A549 (cell line): ENCODE results near the gene CLPSL2. TPM values are rescaled to one million over a fixed set of nuclear protein-coding genes. Genes with fewer than 3 reads are reported as not detected.
A peak's percentile ranks its signal among the peaks of the same experiment; 100 is the strongest.

Experiments
- ATAC-seq, 2 experiments: fragments of 200-7000 bp in 1 of 2; fragments of >200 bp in 1 of 2; cut with Nextera tagmentation in 1 of 2; cut with Tn5 transposase in 1 of 2; 3 replicates each; pipeline versions ENCODE4 v1.8.0 to v1.9.1; 2018 to 2020; ENCODE audit warnings: mild to moderate bottlenecking in 1 of 2, moderate library complexity in 1 of 2
- CTCF ChIA-PET: fragments of 300-600 bp; sonication (Branson Sonifier 250); formaldehyde crosslinking; extraction: SDS; loops from one replicate; lab custom pipeline; 2021; ENCODE audit warnings: antibody characterized with exemption, inconsistent platforms; lab: Yijun Ruan, JAX
- POLR2A ChIA-PET: fragments of 350-600 bp; formaldehyde crosslinking; extraction: SDS; loops from one replicate; lab custom pipeline; 2021; ENCODE audit warnings: antibody characterized with exemption, inconsistent platforms; lab: Yijun Ruan, JAX
- DNase-seq, 2 experiments: peaks; one replicate each; pipeline versions ENCODE4 v3.0.0 to v3.0.0-alpha.2; 2011 to 2016; ENCODE audit warnings: low read depth in 1 of 2, low spot score in 1 of 2
- FAIRE-seq: peaks from 2 replicates; lab custom pipeline; 2011; peaks lifted over from hg19 to GRCh38; lab: Jason Lieb, UNC
- H3K27ac ChIP-seq, 2 experiments: fragments of >200 bp; sonication (Bioruptor Twin); formaldehyde crosslinking; 3 replicates each; pipeline ENCODE4 v1.5.1; 2016 to 2017
- H3K4me1 ChIP-seq: fragments of >200 bp; sonication (Bioruptor Twin); formaldehyde crosslinking; 3 replicates; pipeline ENCODE4 v1.6.1; 2016
- H3K4me2 ChIP-seq: fragments of >200 bp; sonication (Bioruptor Twin); formaldehyde crosslinking; 3 replicates; pipeline ENCODE4 v1.6.1; 2016
- H3K4me3 ChIP-seq: fragments of >200 bp; sonication (Bioruptor Twin); formaldehyde crosslinking; 3 replicates; pipeline ENCODE4 v1.5.1; 2016
- H3K9me3 ChIP-seq: fragments of >200 bp; sonication (Bioruptor Twin); formaldehyde crosslinking; 3 replicates; pipeline ENCODE4 v1.6.1; 2016
- BHLHE40 ChIP-seq: IDR thresholded peaks from 2 replicates; pipeline ENCODE4 v1.6.1; 2012; ENCODE audit warnings: low read depth, low read length, inconsistent platforms
- CHD2 ChIP-seq: fragments of 150-350 bp; IDR thresholded peaks from 2 replicates; pipeline ENCODE4 v1.6.1; 2014; ENCODE audit warnings: low read length; ENCODE audit not compliant: partially characterized antibody
- CHD4 ChIP-seq: fragments of 200-600 bp; sonication (generic); IDR thresholded peaks from 2 replicates; pipeline ENCODE4 v1.6.1; 2016; ENCODE audit warnings: antibody characterized with exemption, mild to moderate bottlenecking, borderline replicate concordance
- EHF ChIP-seq: fragments of 250-450 bp; sonication (Bioruptor Pico); IDR thresholded peaks from 2 replicates; pipeline ENCODE4 v1.5.0; 2020; ENCODE audit warnings: mild to moderate bottlenecking
- EP300 ChIP-seq, 2 experiments: fragments of >200 bp; sonication (Bioruptor Twin); formaldehyde crosslinking; IDR thresholded peaks; 2 replicates in 1 of 2; 3 replicates in 1 of 2; pipeline ENCODE4 v1.6.1; 2016 to 2017
- FOSB ChIP-seq: fragments of 250-450 bp; sonication (Bioruptor Pico); IDR thresholded peaks from 2 replicates; pipeline ENCODE4 v1.5.0; 2020; ENCODE audit warnings: mild to moderate bottlenecking, moderate library complexity
- GATA3 ChIP-seq: IDR thresholded peaks from 2 replicates; pipeline ENCODE4 v1.6.1; 2012; ENCODE audit warnings: borderline replicate concordance
- HES2 ChIP-seq: fragments of >200 bp; sonication (Bioruptor Twin); formaldehyde crosslinking; IDR thresholded peaks from 2 replicates; pipeline ENCODE4 v1.6.1; 2016
- HEYL ChIP-seq: fragments of 250-450 bp; sonication (Bioruptor Pico); IDR thresholded peaks from 2 replicates; pipeline ENCODE4 v1.8.0; 2021; ENCODE audit warnings: mild to moderate bottlenecking, moderate library complexity
- HOXA7 ChIP-seq: fragments of 250-450 bp; sonication (Bioruptor Pico); IDR thresholded peaks from 2 replicates; pipeline ENCODE4 v1.5.0; 2020; ENCODE audit warnings: mild to moderate bottlenecking, moderate library complexity
- HOXB13 ChIP-seq: fragments of 250-450 bp; sonication (Bioruptor Pico); IDR thresholded peaks from 2 replicates; pipeline ENCODE4 v1.5.0; 2020; ENCODE audit warnings: low read depth, mild to moderate bottlenecking, moderate library complexity
- JUNB ChIP-seq: fragments of >200 bp; sonication (Bioruptor Twin); formaldehyde crosslinking; IDR thresholded peaks from 2 replicates; pipeline ENCODE4 v1.6.1; 2016
- KDM1A ChIP-seq: fragments of 200-600 bp; sonication (generic); IDR thresholded peaks from 2 replicates; pipeline ENCODE4 v1.6.1; 2016; ENCODE audit warnings: low read depth, mild to moderate bottlenecking
- KDM5A ChIP-seq: fragments of 200-600 bp; sonication (generic); IDR thresholded peaks from 2 replicates; pipeline ENCODE4 v1.6.1; 2016; ENCODE audit warnings: antibody characterized with exemption, mild to moderate bottlenecking
- MAFK ChIP-seq: fragments of 450-650 bp; IDR thresholded peaks from 2 replicates; pipeline ENCODE4 v1.6.1; 2014; ENCODE audit not compliant: partially characterized antibody
- MAX ChIP-seq: IDR thresholded peaks from 2 replicates; pipeline ENCODE4 v1.6.1; 2012
- NFE2L2 ChIP-seq: fragments of 150-350 bp; conservative IDR thresholded peaks from 2 replicates; pipeline ENCODE4 v1.6.1; 2014; ENCODE audit warnings: low read length
- NR3C1 ChIP-seq: fragments of >200 bp; sonication (Bioruptor Twin); formaldehyde crosslinking; IDR thresholded peaks from 3 replicates; pipeline ENCODE4 v1.6.1; 2017
- PBX3 ChIP-seq: IDR thresholded peaks from 2 replicates; pipeline ENCODE4 v1.6.1; 2012
- POLR2A ChIP-seq: IDR thresholded peaks from 2 replicates; pipeline ENCODE4 v1.6.1; 2012; ENCODE audit warnings: mild to moderate bottlenecking, low read length
- POLR2AphosphoS2 ChIP-seq: conservative IDR thresholded peaks from 2 replicates; pipeline ENCODE4 v1.6.1; 2012; ENCODE audit warnings: low read length, improper control_type of control experiment, inconsistent platforms
- RAD21 ChIP-seq, 2 experiments: fragments of >200 bp in 1 of 2; sonication (Bioruptor Twin) in 1 of 2; formaldehyde crosslinking in 1 of 2; IDR thresholded peaks in 1 of 2; conservative IDR thresholded peaks in 1 of 2; 2 replicates in 1 of 2; 3 replicates in 1 of 2; pipeline ENCODE4 v1.6.1; 2012 to 2018; ENCODE audit warnings: inconsistent platforms in 1 of 2
- RARB ChIP-seq: fragments of 250-450 bp; sonication (Bioruptor Pico); IDR thresholded peaks from 2 replicates; pipeline ENCODE4 v1.8.0; 2021; ENCODE audit warnings: mild to moderate bottlenecking, moderate library complexity
- SMC3 ChIP-seq: fragments of >200 bp; sonication (Bioruptor Twin); formaldehyde crosslinking; IDR thresholded peaks from 3 replicates; pipeline ENCODE4 v1.6.1; 2018; ENCODE audit warnings: inconsistent platforms
- TFCP2L1 ChIP-seq: fragments of 250-450 bp; sonication (Bioruptor Pico); IDR thresholded peaks from 2 replicates; pipeline ENCODE4 v1.5.0; 2021; ENCODE audit warnings: mild to moderate bottlenecking
- USF2 ChIP-seq: fragments of 450-650 bp; IDR thresholded peaks from 2 replicates; pipeline ENCODE4 v1.6.1; 2014; ENCODE audit warnings: antibody characterized with exemption
- ZC3H11A ChIP-seq: fragments of 450-650 bp; IDR thresholded peaks from 2 replicates; pipeline ENCODE4 v1.6.1; 2014; ENCODE audit warnings: antibody characterized with exemption, mild to moderate bottlenecking
- ZFP36 ChIP-seq: fragments of 450-650 bp; IDR thresholded peaks from 2 replicates; pipeline ENCODE4 v1.6.1; 2014; ENCODE audit warnings: borderline replicate concordance; ENCODE audit not compliant: partially characterized antibody
- ZNF302 ChIP-seq: fragments of 250-450 bp; sonication (Bioruptor Pico); IDR thresholded peaks from 2 replicates; pipeline ENCODE4 v1.9.0; 2021; ENCODE audit warnings: inconsistent platforms, mild to moderate bottlenecking, moderate library complexity
- WGBS: methylation state at CpG from one replicate; pipeline ENCODE4 v1.1.6; 2017; ENCODE audit errors: missing lambda C conversion rate; 5-methylcytosine and 5-hydroxymethylcytosine counted together
- polyA plus RNA-seq, 4 experiments: library from polyadenylated mRNA; depleted of rRNA in 3 of 4; stranded (reverse); fragments of >200 nt; fragmentation: RNase III in 1 of 4; extraction: RNeasy Plus Mini Kit Qiagen cat#74134 plus additional on column Dnase treatment in 1 of 4; gene quantifications; 2 replicates in 3 of 4; 3 replicates in 1 of 4; pipeline ENCODE4 v1.2.3, GENCODE V29; 2011 to 2017

Gene CLPSL2
- polyA plus RNA-seq, 2 of the 4 experiments (the other 2 are of a cell fraction) = 0.37 to 0.72 TPM

GRCh38 chr6:35730745-35731413 is 45.5 kb upstream of the CLPSL2 start:
- H3K4me2 ChIP-seq = peak overlapping the region; percentile 81
- no peak for TF ChIP-seq TFCP2L1 (CRISPR knock-in tag)
- TF ChIP-seq CHD2 = no peak
- TF ChIP-seq KDM1A = peak; percentile 57; the same call in 1 of the 2 replicates
- peak; percentile 36 for TF ChIP-seq ZFP36
- TF ChIP-seq BHLHE40 = no peak
- no peak for TF ChIP-seq ZC3H11A
- TF ChIP-seq HOXA7 (CRISPR knock-in tag) = no peak
- no peak for TF ChIP-seq SMC3
- TF ChIP-seq HOXB13 (CRISPR knock-in tag) = no peak
- no peak for TF ChIP-seq RAD21 (conservative IDR thresholded peaks at IDR 0.05 in 1 of 2, IDR thresholded peaks at IDR 0.05 in 1 of 2)
- no peak for TF ChIP-seq PBX3
- H3K4me3 ChIP-seq = peak overlapping the region; percentile 75
- WGBS = under 1% methylated on average over 12 of the region's 15 CpGs
- H3K27ac ChIP-seq = peak overlapping the region; percentile 98 to 99
- no peaks in the 10 kb centered on the region for H3K9me3 ChIP-seq
- CTCF ChIA-PET = interaction anchor here (4.2 kb wide), 1 partner anchor 147 kb away, joined by 18 read pairs; no protein-coding TSS in a partner anchor
- ATAC-seq (peak; percentile 1 to 22; a peak in 4 of 6 replicates), DNase-seq (peak in 1 of 2 experiments; percentile 23), FAIRE-seq (no peak)
- peaks cover 56% of the 10 kb centered on the region for H3K4me1 ChIP-seq
- POLR2A ChIA-PET = no interaction called here

- Histone ChIP-seq H3K4me1 (peaks cover 51% of the 10 kb centered on the region), H3K4me2 (peak overlapping the region; percentile 81), H3K9me3 (no peaks in the 10 kb centered on the region), H3K27ac (peak overlapping the region; percentile 98 to 99), H3K4me3 (peak overlapping the region; percentile 75)
- DNase-seq (peak; percentile 81 to 83), ATAC-seq (peak; percentile 62 to 70), FAIRE-seq (no peak)
- no peak for TF ChIP-seq RARB
- 0 out of 2 replicates have a peak, but pooled peaks have one; percentile 17 for TF ChIP-seq POLR2A
- TF ChIP-seq MAFK = no peak
- no peak for TF ChIP-seq FOSB (CRISPR knock-in tag)
- WGBS = no CpG with 5 or more reads among the region's 23 CpGs
- CTCF ChIA-PET = interaction anchor here (1.1 kb wide), 1 partner anchor 147 kb away, joined by 6 read pairs; no protein-coding TSS in a partner anchor
- POLR2A ChIA-PET = no interaction called here
These were observed 45.0 kb upstream of the CLPSL2 start for GRCh38 chr6:35731414-35731735.

- ChIA-PET POLR2A (no interaction called here), CTCF (interaction anchor here (1.1 kb wide), 2 partner anchors 140 to 148 kb away, joined by 3 to 6 read pairs; no protein-coding TSS in a partner anchor)
- peak; percentile 83 to 84 for DNase-seq
- Histone ChIP-seq H3K27ac (peak overlapping the region; percentile 98 to 99), H3K4me1 (peaks cover 46% of the 10 kb centered on the region), H3K4me2 (peak overlapping the region; percentile 81), H3K4me3 (peak overlapping the region; percentile 75), H3K9me3 (no peaks in the 10 kb centered on the region)
- ATAC-seq = peak; percentile 54 to 69
- 3% methylated on average over 12 of the region's 61 CpGs for WGBS
- FAIRE-seq = no peak
- TF ChIP-seq JUNB = no peak
- TF ChIP-seq EHF (CRISPR knock-in tag) = no peak
- TF ChIP-seq USF2 = no peak
- 0 out of 2 replicates have a peak, but pooled peaks have one; percentile 33 for TF ChIP-seq BHLHE40
- no peak for TF ChIP-seq MAFK
- no peak for TF ChIP-seq NR3C1
- TF ChIP-seq SMC3 = no peak
- no peak for TF ChIP-seq POLR2AphosphoS2
- TF ChIP-seq KDM5A = no peak
- TF ChIP-seq HEYL (CRISPR knock-in tag) = no peak
- TF ChIP-seq NFE2L2 = no peak
- peak; percentile 64 for TF ChIP-seq MAX
- TF ChIP-seq RAD21 (conservative IDR thresholded peaks at IDR 0.05 in 1 of 2, IDR thresholded peaks at IDR 0.05 in 1 of 2) = no peak
- TF ChIP-seq FOSB (CRISPR knock-in tag) = no peak
- TF ChIP-seq EP300 (IDR thresholded peaks at IDR 0.05) = peak in 1 of 2 experiments; percentile 18; a peak in 1 of 5 replicates
- no peak for TF ChIP-seq RARB
- TF ChIP-seq ZNF302 (CRISPR knock-in tag) = no peak
- TF ChIP-seq HOXB13 (CRISPR knock-in tag) = no peak
- no peak for TF ChIP-seq CHD4
- TF ChIP-seq HES2 = no peak
- peak; percentile 24; the same call in 1 of the 2 replicates for TF ChIP-seq GATA3
These were observed 44.5 kb upstream of the CLPSL2 start for GRCh38 chr6:35731736-35732532.
